ENCODE results near the gene PGAM5. TPM values are rescaled to one million over a fixed set of nuclear protein-coding genes. Genes with fewer than 3 reads are reported as not detected.

Gene PGAM5
- polyA plus RNA-seq, 1 of the 3 experiments (the other 2 are of a cell fraction), result 22.5 TPM

- Histone ChIP-seq H3K9me3 (no peaks in the 10 kb centered on the region), H3K79me2 (ENCODE audit: insufficient read depth) (peaks cover 40% of the 10 kb centered on the region), H3K4me3 (ENCODE audit: low read depth in 2 of 2, low read length in 1 of 2) (no peak overlapping the region), H3F3A (replicated peaks; ENCODE audit: insufficient read depth) (peaks cover 16% of the 10 kb centered on the region), H4K20me1 (ENCODE audit: insufficient read depth) (peaks cover 11% of the 10 kb centered on the region), H3K9me2 (no peaks in the 10 kb centered on the region), H3K36me3 (replicated peaks in 1 of 2; ENCODE audit: control insufficient read depth in 1 of 2, insufficient read depth in 2 of 2, low read length in 1 of 2) (peaks cover 0 to 3% of the 10 kb centered on the region in 2 experiments), H3K4me2 (no peak overlapping the region), H3K27me3 (ENCODE audit: insufficient read depth) (no peaks in the 10 kb centered on the region), H3K27ac (ENCODE audit: low read depth in 2 of 2, low read length in 1 of 2) (no peak overlapping the region), H2AFZ (ENCODE audit: low read depth) (no peak overlapping the region), H3K9ac (no peak overlapping the region), H3K4me1 (ENCODE audit: control insufficient read depth in 1 of 2, insufficient read depth in 2 of 2, low read depth in 1 of 2, low read length in 1 of 2) (no peaks in the 10 kb centered on the region; a peak in 1 of 4 replicates)
- ChIA-PET CTCF (interaction anchor here (0.9 kb wide), 1 partner anchor 70 kb away, joined by 3 read pairs; no protein-coding TSS in a partner anchor), POLR2A (no interaction called here)
- 83% methylated on average over 2 of the region's 2 CpGs for WGBS (ENCODE audit: low lambda C conversion rate)
- no peak for DNase-seq
- TF ChIP-seq GATA2 (CRISPR knock-in tag; IDR thresholded peaks at IDR 0.05) (no peak), RAD21 (IDR thresholded peaks at IDR 0.05; ENCODE audit: low read length) (no peak)
Observed at GRCh38 chr12:132708150-132708549, 2.5 kb upstream of the PGAM5 start.

- Histone ChIP-seq H3K9me2 (no peaks in the 10 kb centered on the region), H2AFZ (ENCODE audit: low read depth) (peak overlapping the region; percentile 90), H3K9ac (peak overlapping the region; percentile 76), H3K79me2 (ENCODE audit: insufficient read depth) (peaks cover 59% of the 10 kb centered on the region), H3K27me3 (ENCODE audit: insufficient read depth) (no peaks in the 10 kb centered on the region), H3K4me3 (ENCODE audit: low read depth in 2 of 2, low read length in 1 of 2) (peak overlapping the region; percentile 71 to 98), H3K9me3 (no peaks in the 10 kb centered on the region), H3F3A (replicated peaks; ENCODE audit: insufficient read depth) (peaks cover 16% of the 10 kb centered on the region), H4K20me1 (ENCODE audit: insufficient read depth) (peaks cover 24% of the 10 kb centered on the region), H3K4me1 (ENCODE audit: control insufficient read depth in 1 of 2, insufficient read depth in 2 of 2, low read depth in 1 of 2, low read length in 1 of 2) (no peaks in the 10 kb centered on the region; a peak in 1 of 4 replicates), H3K36me3 (replicated peaks in 1 of 2; ENCODE audit: control insufficient read depth in 1 of 2, insufficient read depth in 2 of 2, low read length in 1 of 2) (peaks cover 0 to 6% of the 10 kb centered on the region in 2 experiments), H3K27ac (ENCODE audit: low read depth in 2 of 2, low read length in 1 of 2) (peak overlapping the region; percentile 62 to 84; a peak in 3 of 4 replicates), H3K4me2 (peak overlapping the region; percentile 96)
- ChIA-PET CTCF (interaction anchor here (1.1 kb wide), 1 partner anchor 20 kb away, joined by 4 read pairs; no protein-coding TSS in a partner anchor), POLR2A (interaction anchor here (0.6 to 1.8 kb wide), 3 partner anchors 11 to 41 kb away, joined by 3 to 5 read pairs (median 4); no protein-coding TSS in a partner anchor)
- DNase-seq, result no peak
- 3% methylated on average over 12 of the region's 26 CpGs for WGBS (ENCODE audit: low lambda C conversion rate)
- TF ChIP-seq MAX (IDR thresholded peaks at IDR 0.05; ENCODE audit: low read depth), result no peak
- no peak for TF ChIP-seq EZH2phosphoT487 (IDR thresholded peaks at IDR 0.05; ENCODE audit: borderline replicate concordance, low read depth)
Observed at GRCh38 chr12:132710043-132710404, 618 bp upstream of the PGAM5 start.

GRCh38 chr12:132711080-132711843 is 620 bp downstream of the PGAM5 start:
- Histone ChIP-seq H3K27me3 (ENCODE audit: insufficient read depth) (no peaks in the 10 kb centered on the region), H3F3A (replicated peaks; ENCODE audit: insufficient read depth) (peaks cover 16% of the 10 kb centered on the region), H3K4me2 (peak overlapping the region; percentile 96), H3K9ac (peak overlapping the region; percentile 81), H3K9me3 (no peaks in the 10 kb centered on the region), H4K20me1 (ENCODE audit: insufficient read depth) (peaks cover 24% of the 10 kb centered on the region), H2AFZ (ENCODE audit: low read depth) (0 out of 2 replicates have a peak overlapping the region, but pooled peaks have one; percentile 70), H3K4me1 (ENCODE audit: control insufficient read depth in 1 of 2, insufficient read depth in 2 of 2, low read depth in 1 of 2, low read length in 1 of 2) (no peaks in the 10 kb centered on the region; a peak in 1 of 4 replicates), H3K79me2 (ENCODE audit: insufficient read depth) (peaks cover 63% of the 10 kb centered on the region), H3K36me3 (replicated peaks in 1 of 2; ENCODE audit: control insufficient read depth in 1 of 2, insufficient read depth in 2 of 2, low read length in 1 of 2) (peaks cover 0 to 7% of the 10 kb centered on the region in 2 experiments), H3K4me3 (ENCODE audit: low read depth in 2 of 2, low read length in 1 of 2) (peak overlapping the region; percentile 71 to 98), H3K27ac (ENCODE audit: low read depth in 2 of 2, low read length in 1 of 2) (peak overlapping the region; percentile 30 to 84; a peak in 3 of 4 replicates), H3K9me2 (no peaks in the 10 kb centered on the region)
- no peak for TF ChIP-seq MXI1 (IDR thresholded peaks at IDR 0.05; ENCODE audit: low read depth, low read length)
- 0 out of 2 replicates have a peak, but pooled peaks have one; percentile 17 for TF ChIP-seq MAX (IDR thresholded peaks at IDR 0.05; ENCODE audit: low read depth)
- TF ChIP-seq SMC3 (IDR thresholded peaks at IDR 0.05; ENCODE audit: low read depth, low read length), result no peak
- TF ChIP-seq EZH2phosphoT487 (IDR thresholded peaks at IDR 0.05; ENCODE audit: borderline replicate concordance, low read depth), result no peak
- ChIA-PET POLR2A (interaction anchor here (1.4 to 1.8 kb wide), 2 partner anchors 10 to 19 kb away, joined by 3 to 5 read pairs; no protein-coding TSS in a partner anchor), CTCF (interaction anchor here (0.9 to 1.1 kb wide), 3 partner anchors 21 to 57 kb away, joined by 3 to 4 read pairs (median 4); no protein-coding TSS in a partner anchor)
- WGBS (ENCODE audit: low lambda C conversion rate), result 4% methylated on average over 43 of the region's 59 CpGs
- peak; percentile 79 for DNase-seq
